GM10266 (cell line): ENCODE results near the gene CDC42SE2.
"Not testable (repeated sequence)": the region's sequence is repeated elsewhere in the genome, so short reads cannot be mapped to it uniquely, and the experiment has no call there.

Source experiments
- DNase-seq: peaks from one replicate; pipeline ENCODE4 v3.0.0; 2012; ENCODE audit errors: extremely low spot score
- CTCF ChIP-seq: IDR thresholded peaks from 2 replicates; pipeline ENCODE4 v1.5.1; 2012; ENCODE audit warnings: mild to moderate bottlenecking, low read depth; ENCODE audit not compliant: control insufficient read depth, insufficient read depth; ENCODE audit errors: missing control alignments

The CDC42SE2 gene

GRCh38 chr5:131250751-131251475 is 12.9 kb upstream of the CDC42SE2 start:
- DNase-seq: no peak

GRCh38 chr5:131252824-131253171 is 11.1 kb upstream of the CDC42SE2 start:
- TF ChIP-seq CTCF: no peak
- DNase-seq: peak; percentile 53

More at GRCh38 chr5:131250751-131251475, 12.9 kb upstream of the CDC42SE2 start:
- TF ChIP-seq CTCF: no peak

- not testable (repeated sequence) for DNase-seq
These were observed 9.8 kb upstream of the CDC42SE2 start for GRCh38 chr5:131254025-131254424.

GRCh38 chr5:131254741-131255140 is 9.1 kb upstream of the CDC42SE2 start:
- DNase-seq: no peak
- no peak for TF ChIP-seq CTCF

GRCh38 chr5:131256507-131256823 is 7.4 kb upstream of the CDC42SE2 start:
- no peak for DNase-seq
- TF ChIP-seq CTCF: no peak

- no peak for DNase-seq
- no peak for TF ChIP-seq CTCF
These were observed 5.1 kb upstream of the CDC42SE2 start for GRCh38 chr5:131258733-131259132.

GRCh38 chr5:131259326-131259725 is 4.5 kb upstream of the CDC42SE2 start:
- no peak for TF ChIP-seq CTCF
- DNase-seq: no peak

- no peak for DNase-seq
- no peak for TF ChIP-seq CTCF
These were observed 3.0 kb upstream of the CDC42SE2 start for GRCh38 chr5:131260895-131261294.
